AG10803 (cell line): Measurements from ENCODE around the gene LRP5.

Source experiments
- DNase-seq: peaks from one replicate; pipeline ENCODE4 v3.0.0; 2010; ENCODE audit warnings: low read depth
- H3K4me3 ChIP-seq: 2 replicates; pipeline ENCODE4 v1.5.1; 2011; ENCODE audit warnings: mild to moderate bottlenecking, low read length, control low read depth
- CTCF ChIP-seq: conservative IDR thresholded peaks from 2 replicates; pipeline ENCODE4 v1.5.1; 2011; ENCODE audit warnings: mild to moderate bottlenecking, low read length, control low read depth, inconsistent platforms

LRP5 gene

GRCh38 chr11:68267881-68268240 is 44.5 kb upstream of the LRP5 start:
- H3K4me3 ChIP-seq: no peak overlapping the region
- DNase-seq: no peak
- no peak for TF ChIP-seq CTCF

GRCh38 chr11:68269414-68270081 is 42.8 kb upstream of the LRP5 start:
- peak; percentile 74 for DNase-seq
- H3K4me3 ChIP-seq: peak overlapping the region; percentile 96
- TF ChIP-seq CTCF: no peak

GRCh38 chr11:68270196-68271022 is 42.0 kb upstream of the LRP5 start:
- DNase-seq: no peak
- TF ChIP-seq CTCF: no peak
- peak overlapping the region; percentile 96 for H3K4me3 ChIP-seq

GRCh38 chr11:68271023-68271780 is 41.2 kb upstream of the LRP5 start:
- TF ChIP-seq CTCF: peak; percentile 70
- peak; percentile 85 for DNase-seq
- H3K4me3 ChIP-seq: peak overlapping the region; percentile 96

GRCh38 chr11:68271781-68272608 is 40.4 kb upstream of the LRP5 start, which contains the start of gene C11orf24:
Gene C11orf24 (minus strand): TSS chr11:68271973. CDS start chr11:68263767, 8,206 bp downstream.
- peak; percentile 95 for DNase-seq
- no peak; the same call in 1 of the 2 replicates for TF ChIP-seq CTCF
- H3K4me3 ChIP-seq: peak within 1 kb of the TSS; percentile 96

- 0 out of 2 replicates have a peak overlapping the region, but pooled peaks have one; percentile 5 for H3K4me3 ChIP-seq
- no peak for DNase-seq
- no peak for TF ChIP-seq CTCF
Observed at GRCh38 chr11:68273026-68273738, 39.2 kb upstream of the LRP5 start.
